GM12864 (cell line): ENCODE data around the gene MR1.
"Not testable (repeated sequence)": the region's sequence is repeated elsewhere in the genome, so short reads cannot be mapped to it uniquely, and the experiment has no call there.

ENCODE experiments used
- DNase-seq: peaks from one replicate; pipeline ENCODE4 v3.0.0-alpha.2; 2011; ENCODE audit warnings: low read depth
- H3K4me3 ChIP-seq: 2 replicates; pipeline ENCODE4 v1.5.1; 2011; ENCODE audit warnings: mild to moderate bottlenecking, low read depth, low read length, control low read depth
- CTCF ChIP-seq: IDR thresholded peaks from 2 replicates; pipeline ENCODE4 v1.5.1; 2011; ENCODE audit warnings: low read depth, mild to moderate bottlenecking, moderate library complexity, low read length, control low read depth, inconsistent platforms; ENCODE audit errors: missing control alignments

The MR1 gene

DNA sequence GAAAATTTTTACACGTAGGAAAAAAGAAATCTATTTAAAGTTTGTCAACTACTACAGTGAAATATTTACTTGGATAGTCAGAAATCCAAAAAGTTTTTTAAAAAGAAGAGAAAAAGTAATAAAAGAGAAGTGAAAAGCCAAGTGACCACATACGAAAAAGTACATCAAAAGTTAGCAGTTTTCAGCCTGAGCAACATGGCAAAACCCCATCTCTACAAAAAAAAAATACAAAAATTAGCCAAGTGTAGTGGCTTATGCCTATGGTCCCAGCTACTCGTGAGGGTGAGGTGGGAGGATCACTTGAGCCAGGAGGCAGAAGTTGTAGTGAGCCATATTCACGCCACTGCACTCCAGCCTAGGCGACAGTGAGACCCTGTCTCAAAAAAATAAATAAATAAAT, 5.2 kb upstream of the MR1 start:
- no peak overlapping the region for H3K4me3 ChIP-seq
- no peak for DNase-seq
- no peak for TF ChIP-seq CTCF

- H3K4me3 ChIP-seq: no peak overlapping the region
- no peak for TF ChIP-seq CTCF
- no peak for DNase-seq
Measured at GRCh38 chr1:181032535-181032934, 1.2 kb upstream of the MR1 start.

DNA sequence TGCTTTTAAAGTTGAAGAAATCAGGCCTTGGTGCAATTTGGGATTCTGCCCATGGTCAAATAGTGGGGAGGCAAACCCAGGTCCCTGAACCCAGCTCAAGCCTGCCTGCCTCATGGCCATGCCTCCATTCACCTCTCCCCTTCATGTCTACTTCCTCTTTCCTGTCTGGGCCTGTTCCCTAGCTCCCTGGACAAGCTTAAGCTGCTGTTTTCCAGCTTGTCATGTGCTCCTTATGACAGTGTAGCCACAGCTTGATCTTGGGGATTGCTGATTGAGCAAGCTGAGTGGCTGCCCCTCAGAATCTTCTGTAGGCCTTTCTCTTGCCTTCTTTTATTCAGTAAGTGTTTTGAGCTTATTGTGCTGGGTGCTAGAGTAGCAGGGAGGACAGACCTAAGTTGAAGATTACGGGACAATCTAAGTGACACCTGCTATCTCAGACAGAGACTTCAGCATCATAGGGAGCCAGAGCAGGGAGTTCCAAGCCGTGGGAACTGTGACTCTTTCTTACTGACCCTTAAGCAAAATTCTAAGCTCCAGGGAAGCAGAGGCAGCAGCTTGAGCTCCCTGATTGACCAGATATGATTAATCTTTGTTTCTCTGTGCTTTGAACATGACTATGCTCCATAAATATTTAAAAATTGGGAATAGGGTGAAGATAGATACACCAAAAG, 520 bp upstream of the MR1 start:
- peak overlapping the region; percentile 71; the same call in 1 of the 2 replicates for H3K4me3 ChIP-seq
- DNase-seq: no peak
- TF ChIP-seq CTCF: no peak

DNA sequence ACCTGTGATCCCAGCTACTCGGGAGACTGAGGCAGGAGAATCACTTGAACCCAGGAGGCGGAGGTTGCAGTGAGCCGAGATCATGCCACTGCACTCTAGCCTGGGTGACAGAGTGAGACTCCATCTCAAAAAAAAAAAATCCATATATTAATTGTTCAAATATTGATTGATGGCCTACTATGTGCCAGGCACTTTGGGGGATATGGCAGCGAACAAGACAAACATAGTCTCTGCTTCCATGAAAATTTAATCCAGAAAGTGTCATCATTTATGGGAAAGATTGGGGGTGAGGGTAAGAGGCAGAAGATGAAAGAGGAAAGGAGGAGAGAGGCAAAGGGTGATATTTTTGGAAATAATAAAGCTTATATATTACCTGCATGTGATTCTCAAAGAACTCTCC, 1.4 kb downstream of the MR1 start:
- DNase-seq: not testable (repeated sequence)
- peak overlapping the region; percentile 71; the same call in 1 of the 2 replicates for H3K4me3 ChIP-seq

DNA sequence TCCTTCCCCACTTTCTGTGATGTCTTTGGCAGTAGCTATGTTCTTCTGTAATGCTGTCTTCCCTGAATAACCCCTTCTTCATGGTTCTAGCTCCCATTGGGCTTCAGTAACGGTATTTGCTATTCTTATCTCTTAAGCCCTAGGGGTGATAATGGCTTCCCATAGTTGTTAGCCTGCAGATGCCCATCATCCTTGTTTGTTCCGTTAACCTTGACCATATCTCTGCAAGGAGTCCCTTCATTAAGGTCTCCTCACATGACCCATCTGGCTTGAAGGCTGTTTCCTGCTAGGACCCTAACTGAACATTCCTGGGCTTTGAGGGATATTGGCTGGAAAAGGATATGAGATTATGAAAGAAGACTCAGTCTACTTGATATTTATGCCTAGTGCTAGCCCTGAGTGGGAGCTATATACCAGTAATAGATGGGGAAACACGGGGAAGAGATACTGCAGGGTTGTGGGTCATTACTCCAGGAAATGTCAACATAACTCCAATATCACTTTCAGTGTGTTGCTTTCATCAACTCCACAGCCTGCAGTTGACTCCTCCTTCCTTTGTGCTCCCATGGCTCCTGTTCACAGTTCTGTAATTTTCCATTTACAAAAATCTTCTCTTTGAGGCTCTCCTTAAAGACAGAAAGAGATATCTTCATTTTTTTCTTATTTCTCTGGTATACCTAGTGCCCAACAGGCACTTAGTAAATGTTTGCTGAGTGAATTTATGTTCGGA, 2.5 kb downstream of the MR1 start:
- no peak for DNase-seq
- H3K4me3 ChIP-seq: peak overlapping the region; percentile 13
- no peak for TF ChIP-seq CTCF

DNA sequence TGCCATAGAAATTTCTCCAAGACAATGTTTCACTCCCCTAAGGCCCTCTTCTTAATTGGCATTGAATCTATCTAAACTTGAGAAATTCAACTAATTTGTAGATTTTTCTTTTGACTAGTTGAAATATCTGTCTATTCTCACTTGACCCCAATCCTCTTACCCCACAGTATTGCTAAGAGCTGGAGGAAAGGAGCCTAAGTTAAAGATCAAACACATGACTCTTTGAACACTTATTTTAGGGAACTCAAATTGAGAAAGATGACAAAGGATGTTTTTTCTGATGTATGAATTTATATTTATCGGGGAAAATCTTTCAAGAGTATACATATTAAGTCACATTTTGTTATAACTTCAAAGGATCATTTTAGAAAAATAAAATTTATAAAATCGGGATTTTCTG, 3.6 kb downstream of the MR1 start:
- TF ChIP-seq CTCF: no peak
- H3K4me3 ChIP-seq: no peak overlapping the region
- DNase-seq: no peak

DNA sequence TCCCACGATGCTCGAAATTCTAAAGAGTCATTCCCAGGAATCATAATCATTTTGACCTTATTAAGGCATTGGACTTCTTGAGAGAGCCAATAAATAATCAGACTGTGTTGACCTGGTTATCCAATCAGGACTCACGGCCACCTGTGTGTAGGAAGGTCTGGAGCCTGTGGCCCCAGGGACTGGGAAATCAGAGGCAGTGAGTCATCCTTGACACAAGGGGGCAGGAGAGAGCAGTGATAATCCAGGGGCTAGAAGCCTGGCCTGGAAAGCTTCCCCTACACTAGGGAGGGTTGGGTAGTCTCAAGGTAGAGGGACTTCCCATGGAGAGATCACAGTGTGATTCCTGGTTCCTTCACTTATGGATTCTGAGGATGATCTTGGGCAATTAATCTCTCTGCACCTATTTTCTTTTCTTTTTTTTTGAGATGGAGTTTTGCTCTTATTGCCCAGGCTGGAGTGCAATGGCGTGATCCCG, 4.7 kb downstream of the MR1 start:
- no peak overlapping the region for H3K4me3 ChIP-seq
- no peak for DNase-seq
- TF ChIP-seq CTCF: peak; percentile 87
